ENCODE measurements around the gene CARHSP1. TPM values are rescaled to one million over a fixed set of nuclear protein-coding genes. Genes with fewer than 3 reads are reported as not detected.
"Not testable (repeated sequence)": the region's sequence is repeated elsewhere in the genome, so short reads cannot be mapped to it uniquely, and the experiment has no call there.

The CARHSP1 gene
- total RNA-seq, 1 donor from 2014 or later = 155 TPM

DNA sequence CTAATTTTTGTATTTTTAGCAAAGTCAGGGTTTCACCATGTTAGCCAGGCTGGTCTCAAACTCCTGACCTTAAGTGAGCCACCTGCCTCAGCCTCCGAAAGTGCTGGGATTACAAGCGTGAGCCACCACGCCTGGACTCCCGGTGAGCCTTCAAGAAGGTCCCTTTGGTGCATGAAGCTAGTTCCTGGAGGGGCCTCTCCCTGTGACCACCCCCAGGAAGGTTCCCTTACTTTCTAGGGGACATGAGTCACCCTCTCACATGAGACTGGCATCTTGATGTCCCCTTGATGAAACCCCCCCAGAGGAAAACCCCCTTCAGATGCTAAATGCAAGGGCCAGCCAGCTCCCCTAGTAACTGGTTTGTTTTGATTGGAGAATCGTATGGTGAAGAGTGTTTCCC, 12.8 kb downstream of the CARHSP1 start:
- no peak for DNase-seq (ENCODE audit: low read depth, low spot score)

DNA sequence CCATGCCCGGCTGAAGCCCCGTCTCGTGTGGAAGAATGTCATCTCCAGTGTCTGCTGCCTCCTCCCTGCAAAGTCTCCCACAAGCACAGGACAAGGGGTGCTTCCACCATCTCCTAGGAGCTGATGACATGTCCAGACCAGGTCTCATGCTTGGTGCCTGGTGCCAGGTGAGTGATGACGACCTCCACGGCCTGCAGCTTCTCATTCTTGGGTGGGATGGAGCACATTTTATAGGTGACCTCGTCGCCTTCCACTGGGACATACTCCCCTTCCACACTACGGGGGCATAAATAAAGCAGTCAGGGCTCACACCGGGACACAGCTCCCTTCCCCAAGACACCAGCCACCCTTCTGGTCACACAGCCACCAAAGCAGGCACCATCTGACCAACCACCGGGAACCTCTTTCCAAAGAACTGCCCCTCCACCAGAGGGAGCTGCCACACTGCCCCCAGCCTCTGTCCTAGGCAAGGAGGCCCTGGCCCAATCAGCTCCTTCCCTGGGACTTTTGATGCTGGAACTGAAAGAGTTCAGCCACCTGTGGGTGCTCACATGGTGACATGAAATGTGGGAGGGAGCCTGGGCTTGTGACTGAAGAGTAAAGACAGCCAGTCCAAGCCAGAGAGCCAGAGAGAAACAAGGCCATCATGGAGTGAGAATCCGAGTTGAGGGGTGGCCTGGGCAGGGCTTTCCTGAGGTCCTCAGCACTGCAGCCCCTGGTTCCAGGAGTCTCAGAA, 13.6 kb downstream of the CARHSP1 start:
- DNase-seq (ENCODE audit: low read depth, low spot score) = no peak

DNA sequence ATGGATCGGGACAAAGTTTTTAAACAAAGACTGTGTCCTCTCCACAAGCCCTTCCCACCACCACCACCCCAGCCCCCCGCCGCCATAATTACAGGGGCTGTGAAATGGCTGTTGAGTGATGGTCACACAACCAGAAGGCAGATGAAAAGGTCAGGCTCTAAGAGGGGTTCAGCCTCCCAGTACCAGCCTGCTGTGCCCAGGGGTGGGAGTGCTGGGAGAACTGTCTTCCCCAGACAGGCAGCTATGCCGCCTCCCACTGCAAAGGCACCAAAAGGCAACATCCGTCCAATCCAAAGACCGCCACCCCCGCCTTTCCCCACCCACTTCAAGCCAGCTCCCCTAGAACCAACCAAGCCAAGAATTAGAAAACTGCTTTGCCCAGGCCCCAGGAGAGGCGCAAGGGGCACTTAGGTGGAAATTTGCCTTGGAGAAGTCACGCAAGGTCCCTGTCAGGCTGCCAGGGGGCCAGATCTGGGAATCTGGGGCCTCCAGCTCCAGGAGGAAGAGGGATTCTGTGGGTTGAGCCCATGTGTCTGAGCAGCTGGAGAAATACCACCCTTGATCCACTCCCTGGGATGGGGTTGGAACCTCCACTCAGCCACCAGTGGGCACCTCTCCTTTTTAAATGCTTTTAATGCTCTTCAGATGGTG, 14.4 kb downstream of the CARHSP1 start:
- DNase-seq (ENCODE audit: low read depth, low spot score) = no peak

DNA sequence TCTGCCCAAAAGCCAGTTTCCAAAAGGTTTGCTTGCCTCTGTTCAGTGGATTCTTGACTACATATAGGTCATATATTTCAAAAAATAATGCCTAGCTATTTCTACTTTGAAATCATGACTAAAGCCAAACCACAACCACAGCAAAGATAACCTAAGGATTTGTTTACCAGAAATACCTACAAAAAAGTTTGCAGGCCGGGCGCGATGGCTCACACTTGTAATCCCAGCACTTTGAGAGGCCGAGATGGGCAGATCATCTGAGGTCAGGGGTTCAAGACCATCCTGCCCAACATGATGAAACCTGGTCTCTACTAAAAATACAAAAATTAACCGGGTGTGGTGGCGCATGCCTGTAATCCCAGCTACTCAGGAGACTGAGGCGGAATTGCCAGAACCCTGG, 15.2 kb downstream of the CARHSP1 start:
- DNase-seq (ENCODE audit: low read depth, low spot score) = no peak

DNA sequence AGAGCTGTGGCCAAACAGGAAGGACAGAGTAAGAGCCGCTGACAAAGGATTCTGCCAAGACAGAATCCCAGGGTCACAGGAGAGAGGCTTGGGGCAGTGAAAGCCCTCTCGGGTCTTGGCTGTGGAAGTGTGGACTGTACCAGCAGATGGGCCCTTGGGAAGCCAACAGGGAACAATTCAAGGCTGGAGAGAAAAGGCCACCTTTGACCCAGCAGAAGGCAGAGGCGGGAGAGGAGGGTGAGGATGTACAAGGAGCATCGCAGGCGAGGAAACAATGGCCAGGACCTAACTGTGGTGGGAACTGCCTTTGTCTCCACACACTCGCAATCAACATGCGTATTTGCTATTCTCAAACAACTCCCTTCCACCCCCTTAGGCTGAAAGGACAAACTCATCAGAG, 15.7 kb downstream of the CARHSP1 start:
- DNase-seq (ENCODE audit: low read depth, low spot score) = no peak

DNA sequence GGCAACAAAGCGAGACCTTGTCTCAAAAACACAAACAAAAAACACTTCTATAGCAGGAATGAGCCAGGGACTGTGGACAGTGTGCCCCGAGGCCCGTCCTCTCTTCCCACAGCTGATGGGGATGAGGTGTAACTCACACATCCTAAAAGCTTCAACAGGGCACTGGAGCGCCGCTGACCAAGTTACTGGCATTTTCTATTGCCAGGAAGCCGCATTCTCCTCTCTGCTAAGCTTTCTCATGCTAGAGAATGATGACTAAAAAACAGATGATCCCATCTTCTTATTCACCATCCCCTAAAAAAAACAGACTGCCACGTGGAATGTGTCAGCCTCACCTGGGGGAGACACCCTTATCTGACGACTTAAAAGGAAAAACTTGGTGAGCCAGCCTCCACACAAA, 16.3 kb downstream of the CARHSP1 start:
- DNase-seq (ENCODE audit: low read depth, low spot score) = no peak

DNA sequence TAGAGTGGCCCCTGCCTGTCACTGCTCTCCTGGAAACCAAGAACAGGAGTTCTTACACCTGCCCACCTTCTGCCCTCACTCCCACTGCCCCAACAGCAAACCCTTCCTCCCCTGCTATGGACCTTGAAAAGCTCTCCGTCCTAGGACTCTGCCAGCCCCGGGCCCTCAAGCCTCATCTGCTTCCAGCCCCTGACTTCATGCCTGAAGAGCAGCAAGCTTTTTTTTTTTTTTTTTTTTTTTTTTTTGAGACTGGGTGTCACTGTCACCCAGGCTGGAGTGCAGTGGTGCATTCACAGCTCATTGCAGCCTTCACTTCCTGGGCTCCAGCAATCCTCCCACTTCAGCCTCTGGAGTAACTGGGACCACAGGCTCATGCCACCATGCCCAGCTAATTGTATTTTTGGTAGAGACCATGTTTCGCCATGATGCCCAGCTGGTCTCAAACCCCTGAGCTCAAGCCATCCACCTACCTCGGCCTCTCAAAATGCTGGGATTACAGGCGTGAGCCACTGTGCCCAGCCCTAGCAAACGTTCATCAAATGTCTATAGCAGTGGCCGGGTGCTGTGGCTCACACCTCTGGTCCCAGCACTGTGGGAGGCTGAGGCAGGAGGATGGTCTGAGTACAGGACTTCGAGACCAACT, 16.9 kb downstream of the CARHSP1 start:
- DNase-seq (ENCODE audit: low read depth, low spot score) = no peak

DNA sequence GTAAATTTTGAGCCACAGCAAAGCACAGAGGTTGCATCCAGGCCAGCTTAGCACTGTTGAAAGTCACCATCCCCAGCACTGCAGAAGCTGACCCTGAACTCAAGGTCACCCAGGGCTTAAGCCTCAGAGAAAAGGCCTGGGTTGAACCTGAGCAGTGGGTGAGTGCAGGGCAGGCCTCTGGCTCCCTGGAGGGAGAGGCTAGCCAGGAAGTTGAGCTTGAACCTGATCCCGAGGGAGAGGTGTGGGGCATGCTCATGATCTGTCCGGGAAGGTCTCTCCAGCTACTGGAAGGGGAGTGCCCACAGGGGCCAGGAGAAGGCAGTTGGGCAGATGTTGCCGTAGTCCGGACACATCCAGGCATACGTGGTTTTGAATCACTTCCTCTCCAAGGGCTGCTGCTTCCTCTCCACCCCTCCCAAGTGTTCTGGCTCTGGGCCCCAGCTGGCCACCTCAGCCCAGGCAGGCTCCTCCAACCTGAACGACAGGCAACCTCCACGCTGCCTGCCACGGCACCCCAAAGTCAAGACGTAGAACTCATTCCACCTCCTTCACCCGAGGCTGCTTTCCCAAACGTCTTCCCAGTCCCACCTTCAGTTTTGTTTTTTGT, 18.4 kb downstream of the CARHSP1 start:
- peak; percentile 76 for DNase-seq (ENCODE audit: low read depth, low spot score)

DNA sequence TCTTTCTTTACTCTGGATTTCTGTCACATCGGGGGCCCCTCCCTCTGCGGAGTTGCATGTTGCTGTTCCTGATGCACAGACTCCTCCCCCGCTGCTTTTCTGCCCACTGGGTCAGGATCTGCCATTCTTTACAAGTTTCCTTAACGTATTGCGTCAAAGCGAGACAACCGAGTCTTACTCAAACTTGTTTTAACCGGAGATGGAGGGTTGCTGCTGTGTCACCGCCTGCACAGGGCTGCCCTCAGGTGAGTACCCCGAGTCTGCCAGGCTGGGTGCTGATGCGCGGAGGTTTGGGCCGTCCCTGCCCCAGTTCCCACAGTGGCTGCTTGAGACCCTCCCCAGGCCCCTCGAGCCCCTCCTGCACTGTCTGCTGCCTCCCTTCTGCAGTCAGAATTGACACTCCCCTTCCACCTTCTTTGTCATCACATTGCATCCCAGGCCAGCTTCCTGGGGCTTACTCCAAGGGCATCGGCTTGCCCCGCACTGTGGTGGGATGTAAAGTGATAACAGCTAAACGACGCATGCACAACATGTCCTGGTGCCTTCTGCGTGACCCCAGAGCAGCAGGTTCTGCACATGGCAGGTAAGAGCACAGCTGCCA, 19.3 kb downstream of the CARHSP1 start:
- DNase-seq (ENCODE audit: low read depth, low spot score) = no peak

DNA sequence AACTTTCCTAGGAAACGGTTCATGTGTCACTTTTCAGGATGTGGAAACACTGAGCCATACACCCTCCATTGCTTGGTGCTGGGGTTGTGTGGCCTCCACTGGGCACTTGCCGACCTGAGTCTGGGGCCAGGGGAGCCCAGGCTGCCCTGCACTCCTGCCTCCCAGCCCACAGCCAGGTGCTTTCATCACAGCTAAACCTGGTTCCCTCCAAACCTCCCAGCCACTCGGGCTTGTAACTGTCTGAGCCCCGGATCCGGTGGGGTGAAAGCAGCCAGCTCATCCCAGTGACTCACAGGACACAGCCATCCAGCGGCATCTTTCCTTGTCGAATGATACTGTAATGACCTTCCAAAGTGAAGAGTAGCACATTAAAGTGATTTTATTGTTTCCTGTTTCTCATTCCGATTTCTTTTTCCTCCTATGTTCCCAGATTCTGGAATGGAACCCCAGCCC, 19.8 kb downstream of the CARHSP1 start:
- DNase-seq (ENCODE audit: low read depth, low spot score) = no peak

DNA sequence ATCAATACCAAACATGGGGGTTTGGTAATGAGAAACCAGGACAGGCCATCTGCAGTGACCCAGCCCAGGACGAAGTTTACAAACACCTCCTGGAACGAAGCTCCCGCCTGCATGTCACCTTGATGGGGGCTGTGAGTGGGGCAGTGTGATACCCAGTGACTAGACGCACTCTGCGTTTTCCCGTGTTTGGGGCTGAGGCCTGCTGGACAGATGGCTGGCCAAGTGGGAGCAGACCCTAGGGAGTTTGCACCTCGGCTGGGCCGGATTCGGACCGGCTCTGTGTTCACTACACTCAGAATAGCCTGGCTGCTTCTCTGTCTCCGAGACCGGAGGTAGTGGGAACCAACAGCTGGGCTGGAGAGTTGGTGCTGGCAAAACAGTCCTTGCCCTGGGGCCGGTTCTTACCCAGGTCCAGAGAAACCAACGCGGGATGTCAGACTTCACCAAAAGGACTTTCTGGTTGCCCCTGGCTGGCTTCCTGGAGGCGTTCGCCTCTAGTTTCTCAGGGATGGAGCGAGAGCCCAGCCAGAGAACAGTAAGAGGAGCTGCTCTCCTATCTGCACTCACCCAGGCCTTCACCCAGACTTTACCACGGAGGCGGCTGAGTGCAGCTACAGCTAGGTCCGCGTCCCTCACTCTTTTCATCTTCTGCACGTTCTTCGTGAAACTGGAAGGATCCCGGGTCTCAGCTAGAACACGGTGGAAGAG, 20.4 kb downstream of the CARHSP1 start:
- no peak for DNase-seq (ENCODE audit: low read depth, low spot score)

DNA sequence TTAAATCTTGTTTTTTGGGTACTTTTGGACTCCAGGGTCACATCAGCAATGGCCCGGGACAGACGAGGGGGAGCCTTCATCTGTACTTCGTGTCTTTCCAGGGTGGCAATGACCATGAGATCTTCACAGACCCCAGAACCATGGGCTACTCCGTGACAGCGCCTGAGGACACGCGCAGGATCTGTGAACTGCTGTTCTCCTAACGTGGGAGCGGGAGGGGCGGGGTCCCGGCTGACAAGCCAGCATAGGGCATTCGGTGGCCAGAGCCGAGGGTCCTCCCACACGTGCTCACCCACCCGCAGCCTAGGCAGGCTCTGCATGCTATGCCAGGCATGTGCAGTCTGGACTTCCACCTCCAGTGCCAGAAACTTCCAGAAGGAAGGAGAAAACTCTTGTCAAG, 21.2 kb downstream of the CARHSP1 start:
- no peak for DNase-seq (ENCODE audit: low read depth, low spot score)

DNA sequence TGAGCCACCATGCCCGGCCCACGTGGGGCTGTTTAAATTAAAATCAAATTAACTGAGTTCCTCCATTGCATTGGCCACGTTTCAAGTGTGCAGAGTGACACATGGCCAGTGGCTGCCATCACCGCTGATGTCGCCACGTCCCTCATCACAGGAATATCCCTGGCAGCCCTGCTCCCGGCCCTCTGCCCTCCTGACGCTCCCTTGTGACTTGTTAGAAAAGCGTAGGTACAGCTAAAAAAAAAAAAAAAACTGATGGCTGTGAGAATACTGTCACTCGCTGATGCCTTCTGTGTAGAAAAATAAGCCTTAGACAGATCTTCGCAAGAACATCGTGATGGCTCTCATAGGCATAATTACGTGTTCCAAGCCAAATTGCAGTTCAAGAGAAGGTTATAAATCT, 21.7 kb downstream of the CARHSP1 start:
- DNase-seq (ENCODE audit: low read depth, low spot score) = no peak

DNA sequence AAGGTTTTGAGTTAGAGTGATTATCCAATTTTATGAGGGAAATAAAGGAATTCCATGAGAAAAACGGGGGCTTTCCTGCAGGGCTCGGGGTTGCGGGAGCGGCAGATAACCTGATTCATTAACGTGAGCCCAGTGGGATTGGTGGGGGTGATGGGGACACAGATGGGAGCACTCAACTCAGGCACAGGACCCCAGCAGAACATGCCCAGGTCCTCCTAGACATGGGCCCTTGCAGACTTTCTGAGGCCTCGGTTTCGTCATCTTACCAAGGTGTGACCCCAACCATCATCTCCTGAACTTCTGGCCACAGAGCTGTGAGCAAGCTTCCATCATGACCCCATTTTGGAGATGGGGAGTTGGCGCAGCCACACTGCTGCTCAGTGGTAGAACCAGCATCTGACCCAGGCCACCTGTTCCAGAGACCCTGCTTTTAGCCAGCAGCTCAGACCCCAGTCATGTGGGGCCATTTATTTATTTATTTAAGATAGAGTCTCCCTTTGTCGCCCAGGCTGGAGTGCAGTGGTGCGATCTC, 22.3 kb downstream of the CARHSP1 start:
- no peak for DNase-seq (ENCODE audit: low read depth, low spot score)

DNA sequence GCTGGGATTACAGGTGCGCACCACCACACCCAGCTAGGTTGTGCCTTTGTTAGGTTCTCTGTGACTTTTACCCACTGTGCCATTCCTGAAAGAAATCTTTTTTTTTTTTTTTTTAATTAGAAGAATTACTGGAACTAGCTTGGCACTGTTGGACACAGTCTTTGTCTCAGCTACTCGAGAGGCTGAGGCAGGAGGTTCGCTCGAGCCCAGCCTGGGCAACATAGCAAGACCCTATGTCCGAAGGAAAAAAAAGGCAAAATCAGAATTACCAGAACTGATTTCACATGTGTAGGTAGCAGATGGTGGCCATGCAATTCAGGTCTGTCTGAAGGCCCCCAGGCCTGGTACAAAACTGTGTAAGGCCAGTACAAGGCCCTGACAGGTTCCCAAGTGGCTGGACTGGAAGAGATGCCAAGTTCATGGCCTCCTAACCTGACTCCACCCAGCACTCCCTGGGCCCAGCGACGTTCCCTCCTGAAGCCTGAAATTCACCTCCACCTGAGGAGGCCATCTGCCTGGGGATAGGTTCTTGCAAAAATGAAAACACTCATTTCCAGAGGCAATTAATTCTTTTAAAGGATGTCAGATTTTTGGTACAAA, 23.0 kb downstream of the CARHSP1 start:
- no peak for DNase-seq (ENCODE audit: low read depth, low spot score)

DNA sequence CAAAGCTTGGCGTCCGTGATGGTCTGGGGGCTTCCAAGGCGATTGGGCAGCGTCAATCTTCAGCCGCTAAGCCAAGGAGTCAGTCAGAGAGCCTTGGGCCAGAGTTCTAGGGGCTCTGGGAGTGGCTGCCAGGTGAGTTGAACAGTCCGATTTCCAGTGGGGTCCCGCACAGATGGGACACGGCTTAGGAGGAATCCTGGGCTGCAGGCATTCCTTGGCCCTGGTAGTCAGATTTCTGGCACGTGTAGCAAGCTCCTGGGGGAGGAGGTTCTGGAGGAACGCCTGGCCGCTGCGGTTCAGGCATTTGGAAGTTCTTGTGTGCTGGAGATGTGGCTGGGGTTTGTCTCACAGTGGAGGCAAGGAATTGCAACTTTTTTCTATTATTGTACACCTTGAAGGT, 25.5 kb downstream of the CARHSP1 start:
- not testable (repeated sequence) for DNase-seq (ENCODE audit: low read depth, low spot score)

DNA sequence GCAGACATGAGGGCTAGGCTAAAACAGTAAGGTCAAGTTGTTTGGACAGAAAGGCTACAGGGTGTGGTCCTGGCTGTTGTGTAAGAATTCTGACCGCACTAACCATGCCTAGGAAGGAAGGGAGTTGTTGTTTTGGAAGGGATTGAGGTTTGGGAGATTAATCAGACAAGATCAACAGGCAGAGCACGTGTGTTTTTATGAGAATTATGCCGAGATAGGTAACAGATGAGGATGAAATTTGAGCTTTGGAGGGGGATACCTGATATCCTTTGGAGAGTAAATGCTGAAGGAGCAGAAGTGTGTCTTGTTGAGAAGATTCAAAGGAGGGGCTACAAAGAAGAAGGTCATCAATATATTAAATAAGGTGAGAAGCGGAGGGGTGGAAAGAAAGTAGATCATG, 26.8 kb downstream of the CARHSP1 start:
- DNase-seq (ENCODE audit: low read depth, low spot score) = not testable (repeated sequence)

DNA sequence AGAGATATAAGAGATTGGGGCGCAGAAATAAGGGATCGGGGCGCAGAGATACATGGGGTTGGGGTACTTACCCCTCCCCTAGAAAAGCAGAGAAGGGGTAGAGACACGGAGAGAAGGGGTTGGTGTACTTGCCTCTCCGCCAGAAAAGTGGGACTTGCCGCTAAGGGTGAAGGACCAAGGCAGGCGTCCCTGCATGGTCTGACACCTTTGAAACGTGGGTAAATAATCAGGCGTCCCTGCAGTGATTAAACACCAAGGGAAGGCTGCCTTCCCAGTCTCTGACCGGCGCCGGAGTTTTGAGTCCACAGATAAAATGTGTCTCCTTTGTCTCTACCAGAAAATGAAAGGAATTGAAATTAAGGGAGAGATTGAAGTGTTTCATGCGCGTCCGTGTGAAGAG, 31.2 kb downstream of the CARHSP1 start:
- DNase-seq (ENCODE audit: low read depth, low spot score) = not testable (repeated sequence)

DNA sequence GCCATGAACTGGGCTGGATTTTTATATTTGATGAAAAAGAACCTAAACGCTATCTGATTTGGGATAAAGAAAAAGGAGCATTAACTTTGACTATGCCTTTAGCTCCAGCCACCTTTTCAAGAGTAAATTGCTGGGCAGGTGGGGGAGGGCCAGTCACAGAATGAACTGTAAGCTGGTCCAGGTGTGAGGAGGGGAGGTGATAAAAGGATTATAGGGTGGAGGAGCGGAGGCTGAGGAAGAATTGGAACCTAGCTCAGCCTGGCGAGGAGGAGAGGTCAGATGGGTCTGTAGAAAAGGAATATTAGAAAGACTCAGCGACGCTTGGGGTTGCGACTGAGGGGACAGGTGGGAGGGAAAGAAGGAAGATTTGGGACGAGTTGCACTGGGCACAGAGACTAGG, 32.0 kb downstream of the CARHSP1 start:
- not testable (repeated sequence) for DNase-seq (ENCODE audit: low read depth, low spot score)

DNA sequence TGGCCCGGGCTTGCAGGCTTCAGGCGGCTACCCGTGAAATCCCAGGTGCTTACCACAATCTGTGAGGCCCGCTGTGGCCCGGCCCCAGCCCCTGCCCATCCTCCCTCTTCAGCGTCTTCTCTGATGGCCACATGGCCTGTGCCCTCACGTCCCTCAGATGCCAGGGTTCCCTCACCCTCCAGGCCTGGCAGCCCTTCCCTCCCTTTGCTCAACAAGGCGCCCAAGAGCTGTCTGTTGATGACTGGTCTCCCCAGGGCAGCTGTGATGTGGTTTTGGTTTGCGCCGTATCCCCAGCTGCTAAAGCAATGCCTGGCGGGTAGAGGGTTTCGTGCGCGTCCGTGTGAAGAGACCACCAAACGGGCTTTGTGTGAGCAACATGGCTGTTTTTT, 36.1 kb downstream of the CARHSP1 start:
- DNase-seq (ENCODE audit: low read depth, low spot score) = no peak

Data from pulmonary artery endothelial cell (primary cell).